HG03520 (cell line): ENCODE measurements around the gene TMEM130.

Source experiments
- ATAC-seq: cut with Tn5 transposase; IDR thresholded peaks from one replicate; pipeline ENCODE4 v1.9.1; 2021; ENCODE audit warnings: mild to moderate bottlenecking, moderate library complexity; ENCODE audit not compliant: unreplicated experiment

Gene TMEM130

GRCh38 chr7:98810153-98810802, 59.5 kb downstream of the TMEM130 start:
- ATAC-seq = no peak

GRCh38 chr7:98808751-98809460, 60.9 kb downstream of the TMEM130 start:
- ATAC-seq = no peak

DNA sequence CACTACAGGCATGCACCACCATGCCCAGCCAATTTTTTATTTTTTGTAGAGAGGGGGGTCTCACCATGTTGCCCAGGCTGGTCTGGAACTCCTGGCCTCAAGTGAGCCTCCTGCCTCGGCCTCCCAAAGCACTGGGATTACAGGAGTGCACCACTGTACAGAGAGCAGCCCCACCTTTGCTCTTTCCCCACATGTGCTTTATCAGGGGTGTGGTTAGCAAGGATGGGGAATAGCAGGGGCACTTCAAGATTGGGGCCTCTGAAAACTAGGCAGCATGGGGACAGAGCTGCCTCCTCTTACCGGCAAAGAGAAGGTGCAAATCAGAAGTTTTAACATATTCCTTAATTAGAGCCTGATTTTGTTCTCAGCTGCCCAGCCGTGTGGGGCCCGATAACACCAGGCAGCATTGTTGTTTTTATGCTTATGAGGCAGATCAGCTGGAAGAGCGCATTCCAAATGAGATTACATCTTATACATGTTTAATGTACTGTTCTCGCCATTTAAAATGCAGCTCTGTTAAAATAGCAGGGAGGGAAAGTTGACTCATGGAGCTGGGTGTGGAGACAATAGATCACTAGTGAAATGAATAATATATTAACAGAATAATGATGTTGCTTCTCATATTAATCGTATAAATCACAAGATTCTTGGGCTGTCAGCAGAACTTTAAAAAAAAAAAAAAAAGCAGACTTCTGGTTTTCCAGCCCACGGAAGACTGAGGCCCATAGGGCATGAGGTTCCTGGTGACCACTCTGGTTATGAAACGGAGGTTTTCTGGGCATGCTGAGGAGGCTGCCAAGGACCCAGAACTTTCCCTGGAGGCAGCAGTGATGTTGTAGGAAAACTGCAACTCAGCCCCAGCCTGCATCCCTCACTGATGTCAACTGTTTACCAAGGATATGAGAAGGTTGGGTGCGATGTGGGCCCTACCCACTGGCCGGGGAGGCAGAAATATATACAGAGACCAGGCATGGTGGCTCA, 62.5 kb downstream of the TMEM130 start:
- no peak for ATAC-seq

GRCh38 chr7:98805956-98806838, 63.6 kb downstream of the TMEM130 start:
- ATAC-seq = no peak

GRCh38 chr7:98802781-98803110, 67.1 kb downstream of the TMEM130 start:
- ATAC-seq = peak; percentile 25

- peak; percentile 86 for ATAC-seq
Measured at GRCh38 chr7:98802088-98802780, 67.6 kb downstream of the TMEM130 start.

GRCh38 chr7:98800996-98801395, 68.8 kb downstream of the TMEM130 start:
- ATAC-seq = no peak

DNA sequence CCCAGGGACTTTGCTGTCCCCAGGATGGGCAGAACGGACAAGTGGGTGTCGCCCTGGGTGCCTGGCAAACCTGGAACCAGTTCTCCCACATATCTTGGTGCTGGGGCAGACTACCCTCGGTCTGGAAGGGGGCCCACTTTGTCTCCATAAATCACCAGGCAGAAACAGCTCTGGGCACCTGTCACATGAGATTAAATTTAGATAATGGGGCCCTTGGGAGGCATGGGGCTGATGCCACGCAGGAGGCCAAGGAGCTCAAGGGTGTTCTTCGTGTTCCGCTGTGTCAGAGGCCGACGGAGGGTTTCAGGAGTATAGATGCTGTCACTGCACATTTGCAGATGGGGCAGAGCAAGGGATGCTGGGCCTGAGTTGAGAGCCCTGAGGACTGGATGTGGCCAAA, 72.7 kb downstream of the TMEM130 start:
- ATAC-seq = no peak
